ENCODE results near the gene F2RL3.

- no peak for TF ChIP-seq CTCF (optimal IDR thresholded peaks at IDR 0.05 in 1 of 3, IDR thresholded peaks at IDR 0.05 in 1 of 3, conservative IDR thresholded peaks at IDR 0.05 in 1 of 3; ENCODE audit: extremely low read depth in 1 of 3, insufficient read depth in 2 of 3, low read length in 3 of 3)
- TF ChIP-seq EZH2 (IDR thresholded peaks at IDR 0.05; ENCODE audit: low read length): no peak
Measured at GRCh38 chr19:16915135-16915534, 26.3 kb downstream of the F2RL3 start.

All from keratinocyte (primary cell).